ENCODE results near the gene PNPLA3. TPM values are rescaled to one million over a fixed set of nuclear protein-coding genes. Genes with fewer than 3 reads are reported as not detected.

The PNPLA3 gene
- total RNA-seq, 1 experiment from 2014 or later = 17.5 TPM

DNA sequence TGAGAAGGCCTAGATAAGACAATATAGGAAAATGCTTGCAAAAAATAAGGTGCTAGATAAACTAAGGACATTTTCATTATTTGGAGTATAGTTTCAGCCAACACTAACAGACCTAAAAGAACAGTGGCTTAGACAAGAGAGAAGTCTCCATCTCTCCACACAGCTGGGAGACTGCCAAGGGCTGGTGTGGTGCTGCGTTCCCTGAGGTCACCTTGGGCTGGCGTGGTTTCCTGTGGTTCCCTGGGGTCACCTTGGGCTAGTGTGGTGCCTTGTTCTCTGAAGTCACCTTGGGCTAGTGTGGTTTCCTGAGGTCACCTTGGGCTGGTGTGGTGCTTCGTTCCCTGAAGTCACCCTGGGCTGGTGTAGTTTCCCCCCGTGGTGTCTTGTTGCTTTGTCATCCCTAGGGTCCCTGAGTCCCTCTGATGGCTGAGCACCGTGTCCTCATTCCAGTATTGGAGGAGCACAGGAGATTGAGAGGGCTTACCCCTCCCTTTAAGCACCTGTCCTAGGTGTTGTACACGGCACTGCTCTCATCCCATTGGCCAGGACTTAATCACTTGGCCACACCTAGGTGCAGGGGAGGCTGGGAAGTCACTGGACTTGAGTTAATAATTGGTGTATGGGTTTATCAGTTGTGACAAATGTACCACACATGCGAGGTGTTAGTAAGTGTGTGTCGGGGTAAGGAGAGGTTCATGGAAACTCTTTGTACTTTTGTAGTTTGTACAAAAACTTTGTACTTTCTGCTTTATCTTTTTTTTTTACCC, 46.6 kb downstream of the PNPLA3 start:
- DNase-seq = no peak
- H3K4me1 ChIP-seq (ENCODE audit: insufficient read depth, low read length) = no peaks in the 10 kb centered on the region
- H3K27me3 ChIP-seq (ENCODE audit: insufficient read depth, low read length) = no peaks in the 10 kb centered on the region
- H2AFZ ChIP-seq (ENCODE audit: low read length) = no peak overlapping the region
- no peak overlapping the region for H3K4me2 ChIP-seq (ENCODE audit: insufficient read depth, insufficient read length, low read length)
- H2BK5ac ChIP-seq (ENCODE audit: insufficient read length, low read length) = no peak overlapping the region
- H2BK12ac ChIP-seq (ENCODE audit: insufficient read length, low read depth, low read length) = no peak overlapping the region
- Mint-ChIP-seq H3K9me3 (no peaks in the 10 kb centered on the region), H3K4me1 (no peaks in the 10 kb centered on the region), H3K27me3 (ENCODE audit: low read depth) (no peaks in the 10 kb centered on the region), H3K4me3 (no peak overlapping the region), H3K36me3 (ENCODE audit: insufficient read depth in 1 of 3, low read depth in 3 of 3) (peaks cover 35 to 82% (median 68%) of the 10 kb centered on the region in 3 experiments; a peak in 6 of 7 replicates), H3K27ac (peak overlapping the region in 2 of 3 experiments; percentile 23 to 40; a peak in 1 of 7 replicates)
- no peaks in the 10 kb centered on the region for H3K79me2 ChIP-seq (ENCODE audit: insufficient read depth, low read length)
- H4K8ac ChIP-seq (replicated peaks; ENCODE audit: insufficient read length, low read depth, low read length) = no peak overlapping the region
- H3K9ac ChIP-seq (ENCODE audit: extremely low read depth, insufficient read length, low read length) = no peak overlapping the region
- H3K9me3 ChIP-seq (ENCODE audit: control insufficient read depth, low read depth, low read length) = no peaks in the 10 kb centered on the region
- no peak overlapping the region for H3K14ac ChIP-seq (ENCODE audit: insufficient read depth, low read length)
- H4K91ac ChIP-seq (ENCODE audit: insufficient read length, low read depth, low read length) = no peak overlapping the region
- no peak overlapping the region for H4K5ac ChIP-seq (ENCODE audit: insufficient read length, low read depth, low read length)
- H3K79me1 ChIP-seq (ENCODE audit: insufficient read depth, low read depth, low read length, poor library complexity, severe bottlenecking) = no peaks in the 10 kb centered on the region
- no CpG with 5 or more reads among the region's 8 CpGs for WGBS (ENCODE audit: extremely low coverage, insufficient read length, low lambda C conversion rate)
- H3K18ac ChIP-seq (ENCODE audit: insufficient read length, low read depth, low read length) = no peak overlapping the region
- no peak overlapping the region for H3K23ac ChIP-seq (ENCODE audit: insufficient read length, low read depth, low read length)
- no peak overlapping the region for H3T11ph ChIP-seq (ENCODE audit: low read length)
- H3K4ac ChIP-seq (ENCODE audit: low read depth, low read length) = no peak overlapping the region
- H3K23me2 ChIP-seq (ENCODE audit: insufficient read length, low read depth, low read length, poor library complexity, severe bottlenecking) = no peaks in the 10 kb centered on the region
- H3K56ac ChIP-seq (ENCODE audit: insufficient read length, low read depth, low read length) = no peak overlapping the region
- TF ChIP-seq, protein P1, sequence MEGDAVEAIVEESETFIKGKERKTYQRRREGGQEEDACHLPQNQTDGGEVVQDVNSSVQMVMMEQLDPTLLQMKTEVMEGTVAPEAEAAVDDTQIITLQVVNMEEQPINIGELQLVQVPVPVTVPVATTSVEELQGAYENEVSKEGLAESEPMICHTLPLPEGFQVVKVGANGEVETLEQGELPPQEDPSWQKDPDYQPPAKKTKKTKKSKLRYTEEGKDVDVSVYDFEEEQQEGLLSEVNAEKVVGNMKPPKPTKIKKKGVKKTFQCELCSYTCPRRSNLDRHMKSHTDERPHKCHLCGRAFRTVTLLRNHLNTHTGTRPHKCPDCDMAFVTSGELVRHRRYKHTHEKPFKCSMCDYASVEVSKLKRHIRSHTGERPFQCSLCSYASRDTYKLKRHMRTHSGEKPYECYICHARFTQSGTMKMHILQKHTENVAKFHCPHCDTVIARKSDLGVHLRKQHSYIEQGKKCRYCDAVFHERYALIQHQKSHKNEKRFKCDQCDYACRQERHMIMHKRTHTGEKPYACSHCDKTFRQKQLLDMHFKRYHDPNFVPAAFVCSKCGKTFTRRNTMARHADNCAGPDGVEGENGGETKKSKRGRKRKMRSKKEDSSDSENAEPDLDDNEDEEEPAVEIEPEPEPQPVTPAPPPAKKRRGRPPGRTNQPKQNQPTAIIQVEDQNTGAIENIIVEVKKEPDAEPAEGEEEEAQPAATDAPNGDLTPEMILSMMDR (conservative IDR thresholded peaks at IDR 0.05) = no peak
- H2BK120ac ChIP-seq (ENCODE audit: low read depth, low read length, poor library complexity, severe bottlenecking) = no peak overlapping the region
- H4K20me1 ChIP-seq (ENCODE audit: control insufficient read depth, insufficient read depth, insufficient read length) = no peaks in the 10 kb centered on the region
- H2BK20ac ChIP-seq (ENCODE audit: low read depth, low read length, poor library complexity, severe bottlenecking) = no peak overlapping the region
- no peak overlapping the region for H2AK5ac ChIP-seq (ENCODE audit: insufficient read length, low read length)
- no peak overlapping the region for H2BK15ac ChIP-seq (ENCODE audit: low read depth, low read length)
- no peak overlapping the region for H3K27ac ChIP-seq (ENCODE audit: insufficient read length, low read depth, low read length)
